ENCODE results near the gene FOLR3. TPM values are rescaled to one million over a fixed set of nuclear protein-coding genes. Genes with fewer than 3 reads are reported as not detected.
"Not testable (repeated sequence)": the region's sequence is repeated elsewhere in the genome, so short reads cannot be mapped to it uniquely, and the experiment has no call there.

FOLR3 gene
- total RNA-seq, 1 donor from 2014 or later: not detected

GRCh38 chr11:72154816-72155215, 19.3 kb downstream of the FOLR3 start:
- no peaks in the 10 kb centered on the region for H3K36me3 Mint-ChIP-seq
- no peak for TF ChIP-seq CTCF (IDR thresholded peaks at IDR 0.05; ENCODE audit: unreplicated experiment)
- H3K27ac Mint-ChIP-seq: no peak overlapping the region
- no peak for DNase-seq (ENCODE audit: low spot score in 2 of 2, unreplicated experiment in 2 of 2)
- H3K9me3 Mint-ChIP-seq: no peaks in the 10 kb centered on the region
- H3K4me3 Mint-ChIP-seq: no peak overlapping the region
- H3K27me3 Mint-ChIP-seq (ENCODE audit: low read depth): peaks cover 18% of the 10 kb centered on the region
- no peaks in the 10 kb centered on the region for H3K4me1 Mint-ChIP-seq

- peaks cover 25% of the 10 kb centered on the region for H3K27me3 Mint-ChIP-seq (ENCODE audit: low read depth)
- H3K4me3 Mint-ChIP-seq: no peak overlapping the region
- H3K36me3 Mint-ChIP-seq: no peaks in the 10 kb centered on the region
- H3K4me1 Mint-ChIP-seq: no peaks in the 10 kb centered on the region
- TF ChIP-seq CTCF (IDR thresholded peaks at IDR 0.05; ENCODE audit: unreplicated experiment): no peak
- no peaks in the 10 kb centered on the region for H3K9me3 Mint-ChIP-seq
- H3K27ac Mint-ChIP-seq: no peak overlapping the region
- DNase-seq (ENCODE audit: low spot score in 2 of 2, unreplicated experiment in 2 of 2): no peak
Measured at GRCh38 chr11:72155751-72156150, 20.2 kb downstream of the FOLR3 start.

- TF ChIP-seq CTCF (IDR thresholded peaks at IDR 0.05; ENCODE audit: unreplicated experiment): no peak
- DNase-seq (ENCODE audit: low spot score in 2 of 2, unreplicated experiment in 2 of 2): no peak
Measured at GRCh38 chr11:72157131-72157530, 21.6 kb downstream of the FOLR3 start.

GRCh38 chr11:72160319-72160718, 24.8 kb downstream of the FOLR3 start:
- TF ChIP-seq CTCF (IDR thresholded peaks at IDR 0.05; ENCODE audit: unreplicated experiment): no peak
- H3K36me3 Mint-ChIP-seq: no peaks in the 10 kb centered on the region
- H3K9me3 Mint-ChIP-seq: peaks cover 9% of the 10 kb centered on the region
- H3K27me3 Mint-ChIP-seq (ENCODE audit: low read depth): peaks cover 29% of the 10 kb centered on the region
- no peak overlapping the region for H3K4me3 Mint-ChIP-seq
- DNase-seq (ENCODE audit: low spot score in 2 of 2, unreplicated experiment in 2 of 2): no peak
- no peak overlapping the region for H3K27ac Mint-ChIP-seq
- no peaks in the 10 kb centered on the region for H3K4me1 Mint-ChIP-seq

More at GRCh38 chr11:72157131-72157530, 21.6 kb downstream of the FOLR3 start:
- Mint-ChIP-seq H3K4me1 (no peaks in the 10 kb centered on the region), H3K27me3 (ENCODE audit: low read depth) (peaks cover 29% of the 10 kb centered on the region), H3K27ac (no peak overlapping the region), H3K36me3 (no peaks in the 10 kb centered on the region), H3K4me3 (no peak overlapping the region), H3K9me3 (peaks cover 7% of the 10 kb centered on the region)

- DNase-seq (ENCODE audit: low spot score in 2 of 2, unreplicated experiment in 2 of 2): no peak
- no peak overlapping the region for H3K4me3 Mint-ChIP-seq
- no peaks in the 10 kb centered on the region for H3K36me3 Mint-ChIP-seq
- peaks cover 24% of the 10 kb centered on the region for H3K27me3 Mint-ChIP-seq (ENCODE audit: low read depth)
- no peak overlapping the region for H3K27ac Mint-ChIP-seq
- no peak for TF ChIP-seq CTCF (IDR thresholded peaks at IDR 0.05; ENCODE audit: unreplicated experiment)
- H3K4me1 Mint-ChIP-seq: no peaks in the 10 kb centered on the region
- peaks cover 9% of the 10 kb centered on the region for H3K9me3 Mint-ChIP-seq
Measured at GRCh38 chr11:72162891-72163492, 27.5 kb downstream of the FOLR3 start.

GRCh38 chr11:72164187-72164586, 28.7 kb downstream of the FOLR3 start:
- H3K4me3 Mint-ChIP-seq; H3K9me3 Mint-ChIP-seq; DNase-seq (ENCODE audit: low spot score in 2 of 2, unreplicated experiment in 2 of 2); H3K36me3 Mint-ChIP-seq; H3K27ac Mint-ChIP-seq; H3K4me1 Mint-ChIP-seq: not testable (repeated sequence)
- H3K27me3 Mint-ChIP-seq (ENCODE audit: low read depth): peaks cover 17% of the 10 kb centered on the region

- not testable (repeated sequence) for H3K4me1 Mint-ChIP-seq; H3K36me3 Mint-ChIP-seq; H3K9me3 Mint-ChIP-seq; H3K27me3 Mint-ChIP-seq (ENCODE audit: low read depth); H3K4me3 Mint-ChIP-seq; DNase-seq (ENCODE audit: low spot score in 2 of 2, unreplicated experiment in 2 of 2); H3K27ac Mint-ChIP-seq
Measured at GRCh38 chr11:72169046-72169555, 33.6 kb downstream of the FOLR3 start.

GRCh38 chr11:72169754-72170153, 34.2 kb downstream of the FOLR3 start:
- H3K4me1 Mint-ChIP-seq; H3K36me3 Mint-ChIP-seq; H3K27me3 Mint-ChIP-seq (ENCODE audit: low read depth); H3K27ac Mint-ChIP-seq; H3K4me3 Mint-ChIP-seq; DNase-seq (ENCODE audit: low spot score in 2 of 2, unreplicated experiment in 2 of 2); H3K9me3 Mint-ChIP-seq: not testable (repeated sequence)

- H3K4me3 Mint-ChIP-seq, H3K36me3 Mint-ChIP-seq, H3K4me1 Mint-ChIP-seq: not testable (repeated sequence)
Measured at GRCh38 chr11:72172043-72172442, 36.5 kb downstream of the FOLR3 start.

More at GRCh38 chr11:72172043-72172442, 36.5 kb downstream of the FOLR3 start:
- not testable (repeated sequence) for H3K9me3 Mint-ChIP-seq; H3K27me3 Mint-ChIP-seq (ENCODE audit: low read depth); DNase-seq (ENCODE audit: low spot score in 2 of 2, unreplicated experiment in 2 of 2); H3K27ac Mint-ChIP-seq

Data from mesothelial cell of epicardium (in vitro differentiated cells).